Testis (tissue), 2 donors: ENCODE measurements around the gene MYO7B.

ENCODE experiments used
- POLR2A ChIP-seq: fragments of 450-650 bp; IDR thresholded peaks from one replicate; pipeline ENCODE4 v1.6.1; 2017; ENCODE audit warnings: antibody characterized with exemption, mild to moderate bottlenecking, moderate library complexity
- TF ChIP-seq, protein P1 (sequence below), 3 experiments: fragments of 450-650 bp in 2 of 3; fragments of 200-600 bp in 1 of 3; sonication (generic) in 1 of 3; IDR thresholded peaks; one replicate each; pipeline ENCODE4 v1.5.1; 2016 to 2019; ENCODE audit warnings: antibody characterized with exemption in 3 of 3, mild to moderate bottlenecking in 2 of 3, moderate library complexity in 1 of 3

DNA sequence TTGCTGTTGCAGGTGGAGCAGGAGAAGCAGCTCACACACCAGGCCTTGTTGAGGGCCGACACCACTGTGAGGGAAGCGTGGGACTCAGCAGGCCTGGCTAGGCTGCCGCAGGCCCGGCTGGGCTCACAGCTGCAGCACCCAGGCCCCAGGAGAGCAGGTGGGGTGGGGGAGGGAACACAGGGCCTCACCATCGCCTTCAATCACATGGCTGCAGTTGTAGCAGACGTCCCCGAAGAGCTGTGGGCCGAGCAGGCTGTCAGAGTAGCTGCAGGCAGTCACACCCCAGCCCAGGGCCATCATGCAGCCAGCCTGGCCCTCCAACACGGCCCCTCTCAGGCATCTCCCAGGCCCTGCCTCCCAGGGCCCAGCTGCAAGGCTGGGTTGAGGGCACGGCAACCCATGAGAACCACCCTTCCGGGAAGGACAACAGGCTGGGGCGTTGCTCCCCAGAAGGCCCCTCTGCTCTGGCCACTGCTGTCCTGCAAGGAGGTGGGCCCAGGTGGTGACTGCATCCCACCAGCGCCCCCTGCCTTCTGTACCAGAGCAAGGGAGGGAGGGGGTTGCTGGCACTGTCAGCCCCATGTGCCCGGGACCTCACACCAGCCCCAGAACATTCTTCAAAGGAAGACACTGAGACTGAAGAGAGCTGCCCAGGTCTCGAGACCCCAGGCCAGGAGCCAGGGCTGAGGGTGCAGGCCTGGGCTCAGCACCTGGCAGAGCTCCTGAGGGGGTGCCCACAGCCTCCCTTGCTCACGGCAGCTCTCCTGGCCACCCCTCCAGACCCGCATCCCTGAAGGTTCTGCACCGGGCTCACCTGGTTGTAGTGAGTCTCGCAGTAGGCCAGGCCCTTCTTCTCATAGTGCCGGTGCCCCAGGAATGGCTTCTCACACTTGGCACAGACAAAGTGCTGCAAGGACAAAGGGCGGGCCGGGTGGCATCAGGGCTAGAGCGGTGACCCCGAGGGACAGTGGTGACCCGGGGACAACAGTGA lies 104.9 kb downstream of the MYO7B start:
- TF ChIP-seq, protein P1, sequence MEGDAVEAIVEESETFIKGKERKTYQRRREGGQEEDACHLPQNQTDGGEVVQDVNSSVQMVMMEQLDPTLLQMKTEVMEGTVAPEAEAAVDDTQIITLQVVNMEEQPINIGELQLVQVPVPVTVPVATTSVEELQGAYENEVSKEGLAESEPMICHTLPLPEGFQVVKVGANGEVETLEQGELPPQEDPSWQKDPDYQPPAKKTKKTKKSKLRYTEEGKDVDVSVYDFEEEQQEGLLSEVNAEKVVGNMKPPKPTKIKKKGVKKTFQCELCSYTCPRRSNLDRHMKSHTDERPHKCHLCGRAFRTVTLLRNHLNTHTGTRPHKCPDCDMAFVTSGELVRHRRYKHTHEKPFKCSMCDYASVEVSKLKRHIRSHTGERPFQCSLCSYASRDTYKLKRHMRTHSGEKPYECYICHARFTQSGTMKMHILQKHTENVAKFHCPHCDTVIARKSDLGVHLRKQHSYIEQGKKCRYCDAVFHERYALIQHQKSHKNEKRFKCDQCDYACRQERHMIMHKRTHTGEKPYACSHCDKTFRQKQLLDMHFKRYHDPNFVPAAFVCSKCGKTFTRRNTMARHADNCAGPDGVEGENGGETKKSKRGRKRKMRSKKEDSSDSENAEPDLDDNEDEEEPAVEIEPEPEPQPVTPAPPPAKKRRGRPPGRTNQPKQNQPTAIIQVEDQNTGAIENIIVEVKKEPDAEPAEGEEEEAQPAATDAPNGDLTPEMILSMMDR (IDR thresholded peaks at IDR 0.05): peak in 1 of 3 experiments; percentile 10
- TF ChIP-seq POLR2A: no peak
